GM19438 (cell line): ENCODE measurements around the gene CTBP1.

Experiments used
- ATAC-seq: cut with Tn5 transposase; IDR thresholded peaks from one replicate; pipeline ENCODE4 v1.9.1; 2021; ENCODE audit warnings: low read depth; ENCODE audit not compliant: unreplicated experiment

Gene CTBP1

GRCh38 chr4:1285151-1285789 lies 36.3 kb upstream of the CTBP1 start:
- no peak for ATAC-seq

GRCh38 chr4:1283711-1284110 lies 34.8 kb upstream of the CTBP1 start:
- no peak for ATAC-seq

- ATAC-seq = no peak
Measured at GRCh38 chr4:1279253-1279652, 30.3 kb upstream of the CTBP1 start.

GRCh38 chr4:1277667-1278665 lies 29.0 kb upstream of the CTBP1 start:
- no peak for ATAC-seq

DNA sequence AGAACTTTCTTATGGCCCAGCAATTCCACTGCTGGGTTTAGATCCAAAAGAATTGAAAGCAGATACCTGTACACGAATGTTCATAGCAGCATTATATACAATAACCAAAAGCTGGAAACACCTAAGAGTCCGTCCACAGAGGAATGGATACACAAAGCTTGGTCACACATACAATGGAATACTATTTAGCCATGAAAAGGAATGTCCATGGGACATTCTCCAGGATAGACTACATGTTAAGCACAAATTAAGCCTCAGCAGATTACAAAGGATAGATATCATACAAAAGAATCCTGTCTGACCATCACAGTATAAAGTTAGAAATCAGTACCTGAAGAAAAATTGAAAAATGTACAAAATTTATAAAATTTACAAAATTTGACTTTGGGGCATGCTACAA lies 28.1 kb upstream of the CTBP1 start:
- no peak for ATAC-seq

DNA sequence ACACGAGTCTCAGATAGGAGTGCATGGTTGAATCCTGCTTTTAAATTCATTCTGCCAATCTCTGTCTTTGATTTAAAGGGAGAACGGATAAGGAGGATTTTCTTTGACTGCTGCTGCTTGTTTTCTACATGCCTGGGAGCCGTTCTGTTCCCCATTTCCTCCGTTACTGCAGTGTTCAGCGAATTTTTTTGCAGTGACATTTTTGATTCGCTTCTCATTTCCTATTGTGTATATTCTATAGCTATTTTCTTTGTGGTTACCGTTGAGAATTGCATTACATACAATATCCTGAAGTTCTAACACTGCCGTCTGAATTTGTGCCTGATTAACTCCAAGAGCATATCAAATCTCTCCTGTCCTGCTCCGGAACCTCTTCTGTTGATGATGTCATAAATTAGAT lies 25.9 kb upstream of the CTBP1 start:
- ATAC-seq = no peak

GRCh38 chr4:1271686-1272085 lies 22.8 kb upstream of the CTBP1 start:
- no peak for ATAC-seq

DNA sequence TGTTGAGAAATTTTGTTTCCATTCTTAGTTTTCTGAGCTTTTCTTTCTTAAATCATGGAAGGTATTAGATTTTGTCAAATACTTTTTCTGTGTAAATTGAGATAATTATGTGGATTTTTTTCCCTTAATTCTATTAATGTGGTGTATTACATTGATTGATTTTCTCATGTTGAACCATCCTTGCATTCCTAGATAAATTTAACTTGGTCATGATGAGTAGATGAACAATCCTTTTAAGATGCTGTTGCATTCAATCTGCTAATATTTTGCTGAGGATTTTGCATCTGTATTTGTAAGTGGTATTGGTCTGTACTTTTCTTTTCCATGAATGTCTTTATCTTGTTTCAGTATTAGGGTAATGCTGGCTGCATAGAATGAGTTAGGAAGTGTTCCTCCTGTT lies 20.3 kb upstream of the CTBP1 start:
- no peak for ATAC-seq

- no peak for ATAC-seq
Measured at GRCh38 chr4:1266881-1267763, 18.2 kb upstream of the CTBP1 start.

- ATAC-seq = no peak
Measured at GRCh38 chr4:1265351-1265750, 16.4 kb upstream of the CTBP1 start.

GRCh38 chr4:1264942-1265341 lies 16.0 kb upstream of the CTBP1 start:
- no peak for ATAC-seq

DNA sequence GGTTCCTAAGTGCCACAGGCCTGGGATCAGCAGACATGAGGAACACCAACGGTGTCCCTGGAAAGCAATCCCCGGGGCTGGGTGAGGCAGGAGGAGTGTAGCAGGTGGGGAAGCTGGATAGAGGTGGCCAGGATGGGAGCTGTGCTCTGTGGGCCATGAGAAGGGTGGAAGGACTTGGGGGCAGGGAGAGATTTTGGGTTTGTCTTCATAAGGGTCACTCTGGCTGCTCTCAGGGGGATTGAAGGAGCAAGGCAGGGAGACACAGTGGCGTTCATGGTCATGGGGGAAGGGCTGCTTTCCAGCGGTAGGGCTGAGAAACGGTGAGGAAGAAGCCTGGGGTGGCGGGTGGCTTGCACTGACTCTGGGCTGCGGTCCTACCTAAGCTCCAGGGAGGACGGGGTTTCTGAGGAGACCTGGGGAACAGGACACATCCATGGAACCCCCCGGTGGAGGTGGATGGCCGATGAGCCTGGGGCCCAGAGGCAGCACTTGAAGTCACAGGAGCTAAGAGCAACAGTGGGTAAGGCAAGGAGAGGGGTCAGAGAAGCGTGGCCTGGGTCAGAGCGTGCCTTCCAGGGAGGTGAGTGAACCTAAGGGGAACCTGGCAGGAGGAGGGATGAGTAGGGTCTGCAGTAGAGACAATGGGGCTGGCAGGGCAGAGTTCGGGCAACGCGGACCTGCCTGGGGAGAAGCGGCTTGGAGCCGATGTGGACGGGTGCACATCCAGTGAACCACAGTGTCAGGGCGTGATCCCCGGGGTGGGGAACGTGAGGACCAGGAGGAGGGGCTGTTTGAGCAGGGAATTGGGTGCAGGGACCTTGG lies 12.4 kb upstream of the CTBP1 start:
- no peak for ATAC-seq

- ATAC-seq = no peak
Measured at GRCh38 chr4:1260418-1261106, 11.6 kb upstream of the CTBP1 start.

DNA sequence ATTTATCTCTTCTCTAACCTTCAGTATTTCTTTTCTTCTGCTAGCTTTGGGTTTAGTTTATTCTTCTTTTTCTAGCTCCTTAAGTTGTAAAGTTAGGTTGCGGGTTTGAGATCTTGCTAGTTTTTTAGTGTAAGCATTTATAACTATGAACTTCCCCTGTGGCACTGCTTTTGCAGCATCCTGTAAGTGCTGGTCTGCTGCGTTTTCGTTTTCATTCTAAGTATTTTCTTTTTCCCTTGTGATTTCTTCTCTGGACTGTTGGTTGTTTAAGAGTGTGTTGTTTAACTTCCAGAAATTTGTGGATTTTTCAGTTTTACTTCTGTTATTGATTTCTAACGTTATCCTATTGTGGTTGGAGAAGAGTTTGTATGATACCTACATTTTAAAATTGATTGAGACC lies 11.0 kb upstream of the CTBP1 start:
- ATAC-seq = no peak

DNA sequence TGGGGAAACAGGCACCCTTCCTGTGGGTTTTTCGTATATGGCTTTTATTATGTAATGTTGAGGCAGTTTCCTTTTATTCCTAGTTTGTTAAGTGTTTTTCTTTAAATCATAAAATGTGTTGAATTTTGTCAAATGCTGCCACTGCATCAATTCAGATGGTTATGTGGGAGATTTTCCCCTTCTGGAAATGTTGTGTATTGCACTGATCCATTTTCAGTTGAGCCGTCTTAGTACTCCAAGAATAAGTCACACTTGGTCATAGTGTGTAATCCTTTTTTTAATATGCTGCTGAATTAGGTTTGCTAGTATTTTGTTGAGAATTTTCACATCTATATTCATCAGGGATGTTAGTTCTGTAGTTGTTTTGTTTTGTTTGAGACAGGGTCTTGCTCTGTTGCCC lies 9.5 kb upstream of the CTBP1 start:
- no peak for ATAC-seq

DNA sequence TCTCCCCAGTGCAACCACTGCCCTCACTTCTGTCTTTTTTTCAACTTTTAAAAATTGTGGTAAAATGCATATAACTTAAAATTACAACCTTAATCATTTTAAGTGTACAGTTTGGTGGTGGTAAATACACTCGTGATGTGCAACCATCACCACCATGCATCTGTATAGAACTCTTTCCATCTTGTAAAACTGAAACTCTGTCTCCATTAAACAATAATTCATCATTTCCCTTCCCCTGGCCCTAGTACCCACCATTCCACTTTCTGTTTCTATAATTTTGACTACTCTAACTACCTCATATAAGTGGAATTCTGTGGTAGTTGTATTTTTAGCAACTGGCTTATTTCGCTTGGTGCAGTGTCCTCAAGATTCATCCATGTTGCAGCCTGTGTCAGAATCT lies 6.8 kb upstream of the CTBP1 start:
- ATAC-seq = no peak

DNA sequence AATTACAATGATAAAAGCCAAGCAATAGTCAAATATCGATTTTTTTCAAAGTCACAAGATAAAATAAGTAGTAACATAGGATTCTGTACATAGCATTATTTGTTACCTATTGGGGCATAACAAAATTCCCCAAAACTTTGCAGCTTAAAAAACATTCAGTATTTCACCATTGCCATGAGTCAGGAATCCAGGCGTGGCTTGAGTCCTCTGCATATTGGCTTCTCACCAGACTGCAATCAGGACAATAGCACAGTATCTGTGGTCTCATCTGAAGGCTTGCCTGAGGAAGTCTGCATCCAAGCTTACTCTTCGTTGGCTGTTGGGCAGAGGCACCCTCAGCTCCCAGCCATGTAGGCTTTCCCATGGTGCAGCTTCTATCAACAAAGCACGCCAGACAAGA lies 6.2 kb upstream of the CTBP1 start:
- no peak for ATAC-seq

- no peak for ATAC-seq
Measured at GRCh38 chr4:1253831-1254230, 4.9 kb upstream of the CTBP1 start.

DNA sequence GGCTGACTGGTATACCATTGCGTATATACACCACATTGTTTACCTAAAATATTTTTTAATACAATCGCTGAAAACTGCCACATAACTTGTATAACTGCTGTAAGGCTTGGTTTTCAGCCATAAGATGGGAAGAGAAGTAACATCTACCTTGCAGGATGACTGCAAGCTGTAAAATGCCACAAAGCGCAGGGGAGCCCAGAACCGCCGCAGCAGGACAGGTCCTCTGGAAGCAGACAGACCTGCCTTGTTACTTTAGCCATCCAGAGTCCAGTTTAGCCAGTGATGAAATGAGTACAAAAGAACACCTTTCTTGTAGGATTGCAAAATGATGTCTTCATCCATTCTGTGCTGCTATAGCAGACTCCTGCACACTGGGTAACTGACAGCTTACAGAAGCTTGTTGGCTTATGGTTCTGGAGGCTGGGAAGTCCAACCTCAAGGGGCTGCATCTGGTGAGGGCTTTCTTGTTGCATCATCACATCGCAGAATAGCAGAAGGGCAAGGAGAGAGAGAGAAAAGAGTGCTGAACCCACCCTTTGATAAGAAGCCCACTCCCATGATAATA lies 4.1 kb upstream of the CTBP1 start:
- no peak for ATAC-seq
